Uterus (tissue), 2 donors: ENCODE data around the gene CHGA.

Experiments
- CTCF ChIP-seq, 4 experiments: fragments of 200-600 bp in 2 of 4; fragments of 450-650 bp in 2 of 4; sonication (generic) in 2 of 4; IDR thresholded peaks; one replicate each; pipeline ENCODE4 v1.5.1; 2016 to 2019; ENCODE audit warnings: antibody characterized with exemption in 4 of 4, mild to moderate bottlenecking in 2 of 4, moderate library complexity in 1 of 4
- POLR2A ChIP-seq, 2 donors: fragments of 450-650 bp; IDR thresholded peaks; one replicate each; pipeline ENCODE4 v1.6.1; 2016; ENCODE audit warnings: antibody characterized with exemption in 2 of 2, mild to moderate bottlenecking in 1 of 2, moderate library complexity in 1 of 2

GRCh38 chr14:92956961-92957360 is 34.0 kb downstream of the CHGA start:
- TF ChIP-seq CTCF (IDR thresholded peaks at IDR 0.05) (no peak), POLR2A (IDR thresholded peaks at IDR 0.05) (no peak)
